Measurements from ENCODE around the gene LGALS8.

DNA sequence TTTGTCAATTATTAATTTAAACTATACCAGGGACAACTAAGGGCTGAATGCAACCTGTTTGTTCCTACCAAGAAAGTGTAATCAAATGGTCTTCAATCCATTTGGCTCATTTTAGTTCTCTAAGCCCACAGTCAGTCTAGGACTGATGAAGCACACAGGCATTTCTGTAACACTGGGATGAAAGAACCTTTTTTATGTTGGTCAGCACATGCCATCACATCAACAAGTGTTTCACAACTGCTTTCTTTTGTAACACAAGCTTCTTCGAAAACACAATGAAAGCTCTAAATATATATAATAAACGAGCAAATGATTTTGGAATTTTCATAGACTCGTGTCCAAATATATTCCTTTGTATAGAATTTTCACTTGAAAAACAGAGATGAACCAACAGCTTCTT lies 51.7 kb downstream of the LGALS8 start:
- TF ChIP-seq, protein P1, sequence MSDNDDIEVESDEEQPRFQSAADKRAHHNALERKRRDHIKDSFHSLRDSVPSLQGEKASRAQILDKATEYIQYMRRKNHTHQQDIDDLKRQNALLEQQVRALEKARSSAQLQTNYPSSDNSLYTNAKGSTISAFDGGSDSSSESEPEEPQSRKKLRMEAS (IDR thresholded peaks at IDR 0.05) = no peak
- TF ChIP-seq CEBPB (IDR thresholded peaks at IDR 0.05) (no peak), NFIC (IDR thresholded peaks at IDR 0.05) (no peak), TAF1 (IDR thresholded peaks at IDR 0.05; ENCODE audit: low read depth) (no peak), RAD21 (IDR thresholded peaks at IDR 0.05; ENCODE audit: low read depth) (no peak), YY1 (IDR thresholded peaks at IDR 0.05; ENCODE audit: low read depth) (no peak), CREB1 (IDR thresholded peaks at IDR 0.05; ENCODE audit: low read depth) (no peak), FOXM1 (IDR thresholded peaks at IDR 0.05; ENCODE audit: borderline replicate concordance, low read depth) (no peak), EGR1 (IDR thresholded peaks at IDR 0.05) (no peak), TCF12 (IDR thresholded peaks at IDR 0.05; ENCODE audit: low read depth) (no peak), EP300 (IDR thresholded peaks at IDR 0.05; ENCODE audit: borderline replicate concordance) (no peak), TEAD4 (IDR thresholded peaks at IDR 0.05) (no peak)
- TF ChIP-seq, protein P2, sequence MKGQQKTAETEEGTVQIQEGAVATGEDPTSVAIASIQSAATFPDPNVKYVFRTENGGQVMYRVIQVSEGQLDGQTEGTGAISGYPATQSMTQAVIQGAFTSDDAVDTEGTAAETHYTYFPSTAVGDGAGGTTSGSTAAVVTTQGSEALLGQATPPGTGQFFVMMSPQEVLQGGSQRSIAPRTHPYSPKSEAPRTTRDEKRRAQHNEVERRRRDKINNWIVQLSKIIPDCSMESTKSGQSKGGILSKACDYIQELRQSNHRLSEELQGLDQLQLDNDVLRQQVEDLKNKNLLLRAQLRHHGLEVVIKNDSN (IDR thresholded peaks at IDR 0.05) = no peak

Measured in Ishikawa (cell line).